Mammary epithelial cell (primary cell): Measurements from ENCODE around the gene HHIP.

Experiments
- CTCF ChIP-seq, 2 donors: IDR thresholded peaks in 1 of 2; conservative IDR thresholded peaks in 1 of 2; 2 replicates each; pipeline ENCODE4 v1.5.1; 2011 to 2012; ENCODE audit warnings: inconsistent platforms in 2 of 2, low read length in 2 of 2, mild to moderate bottlenecking in 2 of 2, control low read depth in 1 of 2, low read depth in 1 of 2; ENCODE audit not compliant: insufficient read depth in 1 of 2; ENCODE audit errors: extremely low read depth in 1 of 2
- EZH2 ChIP-seq: IDR thresholded peaks from 2 replicates; pipeline ENCODE4 v1.6.1; 2012; ENCODE audit warnings: low read length, inconsistent platforms, borderline replicate concordance

GRCh38 chr4:144599621-144600020 lies 46.3 kb upstream of the HHIP start:
- TF ChIP-seq CTCF (conservative IDR thresholded peaks at IDR 0.05 in 1 of 2, IDR thresholded peaks at IDR 0.05 in 1 of 2; ENCODE audit: extremely low read depth in 1 of 2, insufficient read depth in 1 of 2, low read depth in 1 of 2, low read length in 2 of 2) (no peak), EZH2 (no peak)
